PC-9 (cell line): ENCODE data around the gene AP3S1. TPM values are rescaled to one million over a fixed set of nuclear protein-coding genes. Genes with fewer than 3 reads are reported as not detected.

ENCODE experiments used
- BruUV-seq: library from RNA; stranded (reverse); fragments of 400-500 nt; replicated peaks from 2 replicates; lab custom pipeline; 2021; lab: Mats Ljungman, UMichigan
- CTCF ChIA-PET: fragments of 300-600 bp; sonication (Branson Sonifier 250); formaldehyde crosslinking; loops from one replicate; lab custom pipeline; 2022; ENCODE audit warnings: antibody characterized with exemption; lab: Charles Lee
- POLR2A ChIA-PET: fragments of 300-600 bp; sonication (Branson Sonifier 250); formaldehyde crosslinking; loops from one replicate; lab custom pipeline; 2022; ENCODE audit warnings: antibody characterized with exemption; ENCODE audit not compliant: unreplicated experiment; lab: Charles Lee
- DNase-seq, 2 experiments: peaks; one replicate each; pipeline versions ENCODE4 v3.0.0 to v3.0.0-alpha.2; 2015 to 2022; ENCODE audit warnings: mixed read lengths in 1 of 2
- H2AFZ ChIP-seq: fragments of 200-600 bp; sonication (generic); 2 replicates; pipeline ENCODE4 v1.8.1; 2017; ENCODE audit warnings: antibody characterized with exemption
- H3F3A ChIP-seq: fragments of 200-600 bp; sonication (generic); 2 replicates; pipeline ENCODE4 v1.8.1; 2017; ENCODE audit warnings: antibody characterized with exemption, mild to moderate bottlenecking, low read depth; ENCODE audit not compliant: insufficient read depth
- H3K27ac ChIP-seq: fragments of 200-600 bp; sonication (generic); 2 replicates; pipeline ENCODE4 v1.6.1; 2016; ENCODE audit warnings: mixed run types
- H3K27me3 ChIP-seq: fragments of 200-600 bp; sonication (generic); 2 replicates; pipeline ENCODE4 v1.6.1; 2016; ENCODE audit warnings: low read depth, mixed run types; ENCODE audit not compliant: insufficient read depth
- H3K36me3 ChIP-seq: fragments of 200-600 bp; sonication (generic); 2 replicates; pipeline ENCODE4 v1.6.1; 2016; ENCODE audit warnings: low read depth, mixed run types
- H3K4me1 ChIP-seq: fragments of 200-600 bp; sonication (generic); replicated peaks from 2 replicates; pipeline ENCODE4 v1.6.1; 2016; ENCODE audit warnings: mixed run types; ENCODE audit not compliant: insufficient read depth
- H3K4me2 ChIP-seq: fragments of 200-600 bp; sonication (generic); 2 replicates; pipeline ENCODE4 v1.6.1; 2017; ENCODE audit warnings: mixed run types
- H3K4me3 ChIP-seq: fragments of 200-600 bp; sonication (generic); 2 replicates; pipeline ENCODE4 v1.6.1; 2016; ENCODE audit warnings: mixed run types
- H3K79me2 ChIP-seq: fragments of 200-600 bp; sonication (generic); 2 replicates; pipeline ENCODE4 v1.6.1; 2017; ENCODE audit warnings: low read depth, mixed run types
- H3K9me2 ChIP-seq: fragments of 200-600 bp; sonication (generic); 2 replicates; pipeline ENCODE4 v1.8.1; 2017; ENCODE audit warnings: mild to moderate bottlenecking; ENCODE audit not compliant: insufficient read depth
- H3K9me3 ChIP-seq: fragments of 200-600 bp; sonication (generic); 2 replicates; pipeline ENCODE4 v1.8.1; 2016; ENCODE audit warnings: low read depth; ENCODE audit not compliant: insufficient read depth
- H4K20me1 ChIP-seq: fragments of 200-600 bp; sonication (generic); 2 replicates; pipeline ENCODE4 v1.8.1; 2017; ENCODE audit not compliant: insufficient read depth
- CTCF ChIP-seq: fragments of 200-600 bp; sonication (generic); conservative IDR thresholded peaks from 2 replicates; pipeline ENCODE4 v1.6.1; 2017; ENCODE audit warnings: mixed run types, antibody characterized with exemption, mild to moderate bottlenecking, moderate library complexity
- EZH2 ChIP-seq: fragments of 200-600 bp; sonication (generic); IDR thresholded peaks from 2 replicates; pipeline ENCODE4 v1.8.0; 2017; ENCODE audit warnings: antibody characterized with exemption, low read depth
- intact Hi-C: fragments of 100-400 bp; cut with micrococcal nuclease; formaldehyde crosslinking; loops from one replicate; pipeline ENCODE4 v1.10.0; 2022; ENCODE audit not compliant: unreplicated experiment
- total RNA-seq: library from RNA; stranded (reverse); gene quantifications from 2 replicates; pipeline ENCODE4 v1.2.3, GENCODE V29; 2021

Gene AP3S1
- total RNA-seq, 1 experiment from 2014 or later = 49.1 TPM

- Histone ChIP-seq H3K9me3 (no peaks in the 10 kb centered on the region), H3K36me3 (no peaks in the 10 kb centered on the region), H3K4me3 (no peak overlapping the region), H3K79me2 (no peaks in the 10 kb centered on the region), H3F3A (no peaks in the 10 kb centered on the region), H3K27ac (no peak overlapping the region), H2AFZ (no peak overlapping the region), H4K20me1 (no peaks in the 10 kb centered on the region), H3K4me1 (no peaks in the 10 kb centered on the region), H3K4me2 (no peak overlapping the region), H3K9me2 (no peaks in the 10 kb centered on the region), H3K27me3 (no peaks in the 10 kb centered on the region)
- intact Hi-C loops = loop anchor here (1.0 kb wide), 1 partner anchor 180 kb away; no protein-coding TSS in a partner anchor
- DNase-seq = no peak
- no peak for TF ChIP-seq EZH2
- peak; percentile 66 for TF ChIP-seq CTCF
- CTCF ChIA-PET = interaction anchor here (0.8 to 1.0 kb wide), 2 partner anchors 144 to 180 kb away, joined by 3 read pairs; no protein-coding TSS in a partner anchor
- no TSS peak for BruUV-seq
- POLR2A ChIA-PET = no interaction called here
Measured at GRCh38 chr5:115888027-115888426, 46.3 kb downstream of the AP3S1 start.

- H3F3A ChIP-seq = no peaks in the 10 kb centered on the region
- POLR2A ChIA-PET = no interaction called here
- no peak for DNase-seq
- intact Hi-C loops = loop anchor here (10.0 kb wide), 1 partner anchor 143 kb away; the partner anchor contains the start of gene ARL14EPL
- H3K27ac ChIP-seq = no peak overlapping the region
- H3K9me3 ChIP-seq = no peaks in the 10 kb centered on the region
- H3K79me2 ChIP-seq = no peaks in the 10 kb centered on the region
- no peaks in the 10 kb centered on the region for H3K4me1 ChIP-seq
- H4K20me1 ChIP-seq = no peaks in the 10 kb centered on the region
- no peaks in the 10 kb centered on the region for H3K36me3 ChIP-seq
- CTCF ChIA-PET = no interaction called here
- H3K27me3 ChIP-seq = no peaks in the 10 kb centered on the region
- H2AFZ ChIP-seq = no peak overlapping the region
- no peak for TF ChIP-seq EZH2
- TF ChIP-seq CTCF = no peak
- no peak overlapping the region for H3K4me3 ChIP-seq
- no TSS peak for BruUV-seq
- no peak overlapping the region for H3K4me2 ChIP-seq
- no peaks in the 10 kb centered on the region for H3K9me2 ChIP-seq
Measured at GRCh38 chr5:115892021-115892420, 50.3 kb downstream of the AP3S1 start.

GRCh38 chr5:115894342-115894741, 52.6 kb downstream of the AP3S1 start:
- ChIA-PET POLR2A (no interaction called here), CTCF (interaction anchor here (0.7 kb wide), 1 partner anchor 264 kb away, joined by 3 read pairs; no protein-coding TSS in a partner anchor)
- TF ChIP-seq CTCF (no peak), EZH2 (no peak)
- Histone ChIP-seq H3K4me3 (no peak overlapping the region), H3K9me2 (no peaks in the 10 kb centered on the region), H3K9me3 (no peaks in the 10 kb centered on the region), H3K27ac (no peak overlapping the region), H2AFZ (no peak overlapping the region), H3K4me2 (no peak overlapping the region), H4K20me1 (no peaks in the 10 kb centered on the region), H3F3A (no peaks in the 10 kb centered on the region), H3K79me2 (no peaks in the 10 kb centered on the region), H3K36me3 (no peaks in the 10 kb centered on the region), H3K4me1 (no peaks in the 10 kb centered on the region), H3K27me3 (no peaks in the 10 kb centered on the region)
- BruUV-seq = no TSS peak
- DNase-seq = no peak
- intact Hi-C loops = loop anchor here (10.0 kb wide), 1 partner anchor 140 kb away; the partner anchor contains the start of gene ARL14EPL
